H1 (cell line): ENCODE data around the gene LCLAT1. TPM values are rescaled to one million over a fixed set of nuclear protein-coding genes. Genes with fewer than 3 reads are reported as not detected.

Source experiments
- CTCF ChIA-PET: fragments of 300-600 bp; sonication (Branson Sonifier 250); formaldehyde crosslinking; loops from one replicate; lab custom pipeline; 2021; ENCODE audit not compliant: partially characterized antibody; lab: Charles Lee
- POLR2A ChIA-PET: fragments of 300-600 bp; sonication (Branson Sonifier 250); formaldehyde crosslinking; loops from one replicate; lab custom pipeline; 2021; ENCODE audit warnings: inconsistent platforms; ENCODE audit not compliant: partially characterized antibody; lab: Charles Lee
- DNase-seq, 2 experiments: peaks; one replicate each; pipeline versions ENCODE4 v3.0.0 to v3.0.0-alpha.2; 2010 to 2022; ENCODE audit warnings: low spot score in 2 of 2, low read depth in 1 of 2, mixed read lengths in 1 of 2
- FAIRE-seq: peaks from 2 replicates; lab custom pipeline; 2011; peaks lifted over from hg19 to GRCh38; lab: Jason Lieb, UNC
- H2AFZ ChIP-seq: 2 replicates; pipeline ENCODE4 v1.8.1; 2012; ENCODE audit warnings: low read length, inconsistent platforms
- H2AK5ac ChIP-seq: 2 replicates; pipeline ENCODE4 v1.6.1; 2013; ENCODE audit warnings: low read depth, low read length
- H2BK120ac ChIP-seq: replicated peaks from 2 replicates; pipeline ENCODE3; 2013; ENCODE audit warnings: low read depth, low read length, inconsistent platforms
- H2BK12ac ChIP-seq: 2 replicates; pipeline ENCODE4 v1.6.1; 2013; ENCODE audit warnings: low read depth, low read length
- H2BK15ac ChIP-seq: 2 replicates; pipeline ENCODE4 v1.6.1; 2013; ENCODE audit warnings: low read length
- H2BK20ac ChIP-seq: 2 replicates; pipeline ENCODE4 v1.6.1; 2013; ENCODE audit warnings: low read length
- H2BK5ac ChIP-seq: 2 replicates; pipeline ENCODE4 v1.6.1; 2013; ENCODE audit warnings: low read depth, low read length
- H3K14ac ChIP-seq: 2 replicates; pipeline ENCODE4 v1.6.1; 2013; ENCODE audit warnings: inconsistent platforms; ENCODE audit not compliant: insufficient read length
- H3K18ac ChIP-seq: 2 replicates; pipeline ENCODE4 v1.6.1; 2013; ENCODE audit warnings: low read length; ENCODE audit errors: extremely low read depth
- H3K23ac ChIP-seq: 2 replicates; pipeline ENCODE4 v1.6.1; 2013; ENCODE audit warnings: inconsistent platforms; ENCODE audit not compliant: insufficient read length
- H3K23me2 ChIP-seq: 2 replicates; pipeline ENCODE4 v1.6.1; 2013; ENCODE audit warnings: low read depth, low read length
- H3K27ac ChIP-seq: 2 replicates; pipeline ENCODE4 v1.6.1; 2011; ENCODE audit warnings: low read depth, low read length, inconsistent platforms
- H3K27me3 ChIP-seq, 4 experiments: replicated peaks in 1 of 4; 1 replicate in 1 of 4; 2 replicates in 3 of 4; pipeline versions ENCODE4 v1.6.1 to v1.8.1; 2011 to 2013; ENCODE audit warnings: low read length in 3 of 4, mild to moderate bottlenecking in 3 of 4, inconsistent platforms in 2 of 4, mixed read lengths in 2 of 4, moderate library complexity in 1 of 4; ENCODE audit not compliant: control insufficient read depth in 3 of 4, insufficient read depth in 3 of 4; ENCODE audit errors: extremely low read depth in 1 of 4
- H3K36me3 ChIP-seq, 4 experiments: 2 replicates each; pipeline versions ENCODE4 v1.6.1 to v1.8.1; 2011 to 2013; ENCODE audit warnings: mild to moderate bottlenecking in 4 of 4, low read length in 3 of 4, moderate library complexity in 2 of 4, control low read depth in 1 of 4, inconsistent platforms in 1 of 4; ENCODE audit not compliant: insufficient read depth in 4 of 4, control insufficient read depth in 2 of 4
- H3K4ac ChIP-seq: replicated peaks from 2 replicates; pipeline ENCODE3; 2013; ENCODE audit warnings: low read length, low read depth, mixed read lengths, inconsistent platforms; ENCODE audit not compliant: insufficient read length
- H3K4me1 ChIP-seq, 4 experiments: replicated peaks in 1 of 4; 1 replicate in 1 of 4; 2 replicates in 3 of 4; pipeline versions ENCODE4 v1.6.1 to v1.8.1; 2011 to 2013; ENCODE audit warnings: low read length in 3 of 4, inconsistent platforms in 2 of 4, mixed read lengths in 1 of 4; ENCODE audit not compliant: insufficient read depth in 4 of 4, control insufficient read depth in 3 of 4
- H3K4me2 ChIP-seq, 2 experiments: 2 replicates each; pipeline versions ENCODE4 v1.6.1 to v1.8.1; 2011 to 2013; ENCODE audit warnings: low read depth in 2 of 2, low read length in 2 of 2, control low read depth in 1 of 2, inconsistent platforms in 1 of 2, mild to moderate bottlenecking in 1 of 2; ENCODE audit not compliant: insufficient read depth in 1 of 2
- H3K4me3 ChIP-seq, 4 experiments: fragments of 200-600, 300-600 bp in 1 of 4; sonication (generic), shearing (Covaris generic), sonication (Bioruptor Twin) in 1 of 4; 2 replicates each; pipeline versions ENCODE4 v1.5.1 to v1.8.1; 2011 to 2016; ENCODE audit warnings: low read length in 4 of 4, low read depth in 3 of 4, control low read depth in 2 of 4, inconsistent platforms in 2 of 4, mild to moderate bottlenecking in 2 of 4, mixed read lengths in 1 of 4, moderate library complexity in 1 of 4; ENCODE audit not compliant: insufficient read depth in 2 of 4; ENCODE audit errors: extremely low read depth in 1 of 4
- H3K56ac ChIP-seq: replicated peaks from 2 replicates; pipeline ENCODE3; 2013; ENCODE audit warnings: low read depth, mild to moderate bottlenecking, mixed read lengths, low read length, inconsistent platforms; ENCODE audit not compliant: insufficient read length
- H3K79me1 ChIP-seq: 2 replicates; pipeline ENCODE4 v1.6.1; 2013; ENCODE audit warnings: low read depth, low read length, control low read depth
- H3K79me2 ChIP-seq, 2 experiments: 2 replicates each; pipeline versions ENCODE4 v1.6.1 to v1.8.1; 2012 to 2013; ENCODE audit warnings: low read length in 2 of 2, mild to moderate bottlenecking in 2 of 2, inconsistent platforms in 1 of 2; ENCODE audit not compliant: insufficient read depth in 2 of 2, control insufficient read depth in 1 of 2
- H3K9ac ChIP-seq, 4 experiments: replicated peaks in 1 of 4; 1 replicate in 1 of 4; 2 replicates in 3 of 4; pipeline versions ENCODE4 v1.6.1 to v1.8.1; 2011 to 2013; ENCODE audit warnings: low read depth in 3 of 4, low read length in 3 of 4, control low read depth in 2 of 4, mild to moderate bottlenecking in 2 of 4, moderate library complexity in 2 of 4, inconsistent platforms in 1 of 4; ENCODE audit errors: extremely low read depth in 1 of 4
- H3K9me3 ChIP-seq, 2 experiments: 2 replicates each; pipeline versions ENCODE4 v1.6.1 to v1.8.1; 2012 to 2013; ENCODE audit warnings: mild to moderate bottlenecking in 2 of 2, moderate library complexity in 2 of 2, control low read depth in 1 of 2, inconsistent platforms in 1 of 2, low read depth in 1 of 2, low read length in 1 of 2, mixed read lengths in 1 of 2; ENCODE audit not compliant: insufficient read depth in 2 of 2
- H4K20me1 ChIP-seq, 2 experiments: replicated peaks in 1 of 2; 2 replicates each; pipeline versions ENCODE3 to v1.8.1; 2011 to 2013; ENCODE audit warnings: inconsistent platforms in 2 of 2, low read length in 2 of 2, mild to moderate bottlenecking in 1 of 2; ENCODE audit not compliant: insufficient read depth in 2 of 2, control insufficient read depth in 1 of 2
- H4K5ac ChIP-seq: 2 replicates; pipeline ENCODE4 v1.6.1; 2013; ENCODE audit warnings: low read length, low read depth, mixed read lengths, inconsistent platforms; ENCODE audit not compliant: insufficient read length
- H4K8ac ChIP-seq: 2 replicates; pipeline ENCODE4 v1.8.0; 2013; ENCODE audit warnings: mild to moderate bottlenecking, moderate library complexity, low read length, inconsistent platforms; ENCODE audit not compliant: insufficient read depth; ENCODE audit errors: extremely low read depth
- H4K91ac ChIP-seq: replicated peaks from 2 replicates; pipeline ENCODE3; 2013; ENCODE audit warnings: low read length, mixed read lengths, inconsistent platforms; ENCODE audit not compliant: insufficient read length
- BRCA1 ChIP-seq: IDR thresholded peaks from 2 replicates; pipeline ENCODE4 v1.6.1; 2012; ENCODE audit warnings: low read depth, low read length, improper control_type of control experiment
- CBX5 ChIP-seq: fragments of 300-800, 300-1000 bp; sonication (generic); IDR thresholded peaks from 2 replicates; pipeline ENCODE4 v1.7.1; 2016; ENCODE audit warnings: antibody characterized with exemption, low read length, low read depth
- CBX8 ChIP-seq: fragments of 300-800, 300-1000 bp; sonication (generic); IDR thresholded peaks from 2 replicates; pipeline ENCODE4 v1.7.1; 2016; ENCODE audit warnings: low read depth, low read length, borderline replicate concordance
- CREB1 ChIP-seq: IDR thresholded peaks from 2 replicates; pipeline ENCODE4 v1.6.1; 2012; ENCODE audit warnings: inconsistent platforms
- EZH2 ChIP-seq: fragments of 200-600 bp; sonication (generic); IDR thresholded peaks from 2 replicates; pipeline ENCODE4 v1.7.1; 2012; ENCODE audit warnings: low read depth, mild to moderate bottlenecking, moderate library complexity, low read length, inconsistent platforms; ENCODE audit not compliant: severe bottlenecking
- GTF2F1 ChIP-seq: IDR thresholded peaks from 2 replicates; pipeline ENCODE4 v1.6.1; 2012; ENCODE audit warnings: low read depth, low read length, improper control_type of control experiment, borderline replicate concordance
- HDAC2 ChIP-seq, 2 experiments: fragments of 300-600 bp in 1 of 2; sonication (generic) in 1 of 2; IDR thresholded peaks; 2 replicates each; pipeline ENCODE4 v1.6.1; 2011 to 2012; ENCODE audit warnings: low read depth in 2 of 2, low read length in 2 of 2, mild to moderate bottlenecking in 2 of 2, moderate library complexity in 2 of 2, borderline replicate concordance in 1 of 2, inconsistent platforms in 1 of 2
- MAFK ChIP-seq: IDR thresholded peaks from 2 replicates; pipeline ENCODE4 v1.6.1; 2012; ENCODE audit warnings: low read depth, mild to moderate bottlenecking, improper control_type of control experiment, low read length
- RFX5 ChIP-seq: IDR thresholded peaks from 2 replicates; pipeline ENCODE4 v1.6.1; 2011; ENCODE audit warnings: low read depth, low read length, improper control_type of control experiment, borderline replicate concordance
- SAP30 ChIP-seq: fragments of 300-600 bp; sonication (generic); IDR thresholded peaks from 2 replicates; pipeline ENCODE4 v1.7.1; 2012; ENCODE audit warnings: low read length, moderate library complexity, mild to moderate bottlenecking, inconsistent platforms; ENCODE audit not compliant: insufficient read depth, insufficient replicate concordance
- SRF ChIP-seq: IDR thresholded peaks from 2 replicates; pipeline ENCODE4 v1.6.1; 2011; ENCODE audit warnings: mild to moderate bottlenecking, low read depth, low read length, moderate library complexity
- TEAD4 ChIP-seq: IDR thresholded peaks from 2 replicates; pipeline ENCODE4 v1.6.1; 2012; ENCODE audit warnings: low read depth, low read length, inconsistent platforms, mixed read lengths
- WGBS, 2 experiments: shearing (Covaris generic) in 1 of 2; methylation state at CpG; one replicate each; pipeline versions ENCODE4 v1.1.6 to v1.1.7; 2013 to 2015; ENCODE audit warnings: low lambda C conversion rate in 2 of 2, mixed read lengths in 2 of 2, inconsistent platforms in 1 of 2, low coverage in 1 of 2, missing lambda C conversion rate in 1 of 2; ENCODE audit not compliant: insufficient replicate concordance in 2 of 2, insufficient coverage in 1 of 2, insufficient read length in 1 of 2; ENCODE audit errors: extremely low coverage in 1 of 2, missing lambda C conversion rate in 1 of 2; 5-methylcytosine and 5-hydroxymethylcytosine counted together
- polyA plus RNA-seq, 7 experiments: library from polyadenylated mRNA; depleted of rRNA in 3 of 7; stranded (reverse) in 5 of 7; unstranded in 2 of 7; fragments of >200 nt in 5 of 7; fragments of 200-250 nt in 2 of 7; gene quantifications; 1 replicate in 5 of 7; 2 replicates in 1 of 7; 4 replicates in 1 of 7; pipeline versions ENCODE4 v1.2.1 to v1.2.3, GENCODE V29; 2011 to 2013; ENCODE audit warnings: missing spikeins in 2 of 7, mixed read lengths in 2 of 7
- total RNA-seq: library from RNA; stranded (reverse); fragmentation: NEBNext Ultra II Directional; extraction: Animal tissue kit (Norgen Biotek cat#: 25700); gene quantifications from 2 replicates; pipeline ENCODE4 v1.2.1, GENCODE V29; 2021
- TF ChIP-seq, protein P1 (sequence below): IDR thresholded peaks from 2 replicates; pipeline ENCODE4 v1.6.1; 2012; ENCODE audit warnings: inconsistent platforms

LCLAT1 gene
- total and polyA plus RNA-seq, 2 of the 8 experiments (the other 6 are each of a cell fraction or from before 2014, with no cell fraction given) = 7.6 to 22.0 TPM

DNA sequence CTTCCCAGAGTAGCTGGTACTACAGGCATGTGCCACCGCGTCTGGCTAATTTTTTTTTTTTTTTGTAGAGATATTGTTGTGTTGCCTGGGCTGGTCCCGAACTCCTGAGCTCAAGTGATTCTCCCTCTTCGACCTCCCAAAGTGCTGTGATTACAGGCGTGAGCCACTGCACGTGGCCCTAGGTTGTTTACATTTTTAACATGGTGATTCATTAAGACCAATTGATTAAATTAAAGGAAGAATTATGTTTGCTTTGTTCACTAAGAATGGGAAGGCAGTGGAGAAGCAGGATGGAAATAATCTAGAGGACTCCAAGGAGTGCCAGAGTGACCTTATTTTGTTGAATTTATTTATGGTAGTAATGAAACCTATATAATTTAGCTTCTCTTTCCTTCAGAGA is 7.5 kb downstream of the LCLAT1 start:
- Histone ChIP-seq H3K79me1 (peaks cover 6% of the 10 kb centered on the region; the same call in 1 of the 2 replicates), H4K20me1 (peaks cover 2 to 11% of the 10 kb centered on the region in 2 experiments), H3K23ac (no peak overlapping the region), H3K56ac (no peak overlapping the region), H2BK12ac (no peak overlapping the region), H3K23me2 (no peaks in the 10 kb centered on the region), H2BK15ac (no peak overlapping the region), H4K5ac (no peak overlapping the region), H3K18ac (no peak overlapping the region), H3K9me3 (no peaks in the 10 kb centered on the region), H3K36me3 (no peaks in the 10 kb centered on the region), H4K91ac (no peak overlapping the region), H3K4me1 (peaks cover 0 to 13% (median 8%) of the 10 kb centered on the region in 4 experiments; a peak in 2 of 7 replicates), H3K14ac (no peak overlapping the region), H3K9ac (no peak overlapping the region), H2AK5ac (no peak overlapping the region), H4K8ac (no peak overlapping the region), H3K27ac (no peak overlapping the region), H3K79me2 (peaks cover 0 to 88% of the 10 kb centered on the region in 2 experiments; a peak in 3 of 4 replicates), H2BK120ac (no peak overlapping the region), H2BK5ac (no peak overlapping the region), H2AFZ (no peak overlapping the region), H3K27me3 (no peaks in the 10 kb centered on the region), H3K4me2 (no peak overlapping the region), H3K4me3 (no peak overlapping the region), H3K4ac (no peak overlapping the region), H2BK20ac (no peak overlapping the region)
- ChIA-PET POLR2A (no interaction called here), CTCF (interaction anchor here (0.9 to 1.1 kb wide), 2 partner anchors 273 to 289 kb away, joined by 3 to 4 read pairs; no protein-coding TSS in a partner anchor)
- no peak for FAIRE-seq
- 83% methylated on average over 6 of the region's 6 CpGs; no CpG with 5 or more reads in 1 of the 2 experiments for WGBS, 2 experiments
- no peak for DNase-seq
- TF ChIP-seq SAP30 (no peak), MAFK (no peak), BRCA1 (no peak), TEAD4 (no peak), CBX5 (no peak), CREB1 (no peak), CBX8 (no peak), RFX5 (no peak), SRF (no peak), HDAC2 (IDR thresholded peaks at IDR 0.05; ENCODE audit: borderline replicate concordance in 1 of 2, low read depth in 2 of 2, low read length in 2 of 2) (no peak), GTF2F1 (no peak), EZH2 (no peak)
- TF ChIP-seq, protein P1, sequence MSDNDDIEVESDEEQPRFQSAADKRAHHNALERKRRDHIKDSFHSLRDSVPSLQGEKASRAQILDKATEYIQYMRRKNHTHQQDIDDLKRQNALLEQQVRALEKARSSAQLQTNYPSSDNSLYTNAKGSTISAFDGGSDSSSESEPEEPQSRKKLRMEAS = no peak
